ENCODE results near the gene RASA3.

The RASA3 gene

GRCh38 chr13:114034481-114034891, 97.9 kb downstream of the RASA3 start:
- Histone ChIP-seq H3K4me1 (ENCODE audit: insufficient read depth, low read length, poor library complexity, severe bottlenecking) (no peaks in the 10 kb centered on the region), H3K4me3 (ENCODE audit: low read length, poor library complexity, severe bottlenecking) (no peak overlapping the region), H4K20me1 (ENCODE audit: insufficient read depth, low read length, poor library complexity, severe bottlenecking) (peaks cover 7% of the 10 kb centered on the region), H3K4me2 (ENCODE audit: low read depth, low read length, poor library complexity, severe bottlenecking) (no peak overlapping the region), H3K79me2 (ENCODE audit: insufficient read depth, low read length) (peaks cover 38% of the 10 kb centered on the region; the same call in 1 of the 2 replicates), H3F3A (ENCODE audit: low read depth) (no peaks in the 10 kb centered on the region), H3K9me2 (replicated peaks; ENCODE audit: low read depth, low read length) (no peaks in the 10 kb centered on the region), H2AFZ (ENCODE audit: low read length) (no peak overlapping the region), H3K27me3 (ENCODE audit: insufficient read depth, low read length, poor library complexity, severe bottlenecking) (no peaks in the 10 kb centered on the region), H3K9ac (ENCODE audit: low read depth, low read length, poor library complexity, severe bottlenecking) (no peak overlapping the region), H3K9me3 (ENCODE audit: insufficient read depth, low read depth, low read length) (no peaks in the 10 kb centered on the region), H3K36me3 (ENCODE audit: insufficient read depth, low read length) (peaks cover 26% of the 10 kb centered on the region; the same call in 1 of the 2 replicates)
- TF ChIP-seq EZH2phosphoT487 (IDR thresholded peaks at IDR 0.05; ENCODE audit: borderline replicate concordance) (no peak), CTCF (conservative IDR thresholded peaks at IDR 0.05; ENCODE audit: low read length) (no peak)

- no peaks in the 10 kb centered on the region for H3K4me1 ChIP-seq (ENCODE audit: insufficient read depth, low read length, poor library complexity, severe bottlenecking)
- H3K9ac ChIP-seq (ENCODE audit: low read depth, low read length, poor library complexity, severe bottlenecking), result no peak overlapping the region
- peaks cover 7% of the 10 kb centered on the region for H4K20me1 ChIP-seq (ENCODE audit: insufficient read depth, low read length, poor library complexity, severe bottlenecking)
- no peaks in the 10 kb centered on the region for H3K9me2 ChIP-seq (replicated peaks; ENCODE audit: low read depth, low read length)
- no peak overlapping the region for H3K4me2 ChIP-seq (ENCODE audit: low read depth, low read length, poor library complexity, severe bottlenecking)
- no peaks in the 10 kb centered on the region for H3F3A ChIP-seq (ENCODE audit: low read depth)
- no peak overlapping the region for H3K4me3 ChIP-seq (ENCODE audit: low read length, poor library complexity, severe bottlenecking)
- H3K9me3 ChIP-seq (ENCODE audit: insufficient read depth, low read depth, low read length), result no peaks in the 10 kb centered on the region
- no peaks in the 10 kb centered on the region for H3K27me3 ChIP-seq (ENCODE audit: insufficient read depth, low read length, poor library complexity, severe bottlenecking)
- H3K79me2 ChIP-seq (ENCODE audit: insufficient read depth, low read length), result peaks cover 31% of the 10 kb centered on the region; the same call in 1 of the 2 replicates
- no peak for TF ChIP-seq CTCF (conservative IDR thresholded peaks at IDR 0.05; ENCODE audit: low read length)
- no peak for TF ChIP-seq EZH2phosphoT487 (IDR thresholded peaks at IDR 0.05; ENCODE audit: borderline replicate concordance)
- peaks cover 26% of the 10 kb centered on the region; the same call in 1 of the 2 replicates for H3K36me3 ChIP-seq (ENCODE audit: insufficient read depth, low read length)
- no peak overlapping the region for H2AFZ ChIP-seq (ENCODE audit: low read length)
Observed at GRCh38 chr13:114033541-114034315, 98.7 kb downstream of the RASA3 start.

GRCh38 chr13:114032126-114032799, 100.2 kb downstream of the RASA3 start:
- H3K9me2 ChIP-seq (replicated peaks; ENCODE audit: low read depth, low read length), result no peaks in the 10 kb centered on the region
- H3K36me3 ChIP-seq (ENCODE audit: insufficient read depth, low read length), result peaks cover 39% of the 10 kb centered on the region; the same call in 1 of the 2 replicates
- H3K4me2 ChIP-seq (ENCODE audit: low read depth, low read length, poor library complexity, severe bottlenecking), result no peak overlapping the region
- no peaks in the 10 kb centered on the region for H3K27me3 ChIP-seq (ENCODE audit: insufficient read depth, low read length, poor library complexity, severe bottlenecking)
- H3K4me1 ChIP-seq (ENCODE audit: insufficient read depth, low read length, poor library complexity, severe bottlenecking), result no peaks in the 10 kb centered on the region
- H3K9me3 ChIP-seq (ENCODE audit: insufficient read depth, low read depth, low read length), result no peaks in the 10 kb centered on the region
- H3F3A ChIP-seq (ENCODE audit: low read depth), result no peaks in the 10 kb centered on the region
- peaks cover 25% of the 10 kb centered on the region; the same call in 1 of the 2 replicates for H3K79me2 ChIP-seq (ENCODE audit: insufficient read depth, low read length)
- TF ChIP-seq CTCF (conservative IDR thresholded peaks at IDR 0.05; ENCODE audit: low read length), result no peak
- TF ChIP-seq EZH2phosphoT487 (IDR thresholded peaks at IDR 0.05; ENCODE audit: borderline replicate concordance), result no peak
- H4K20me1 ChIP-seq (ENCODE audit: insufficient read depth, low read length, poor library complexity, severe bottlenecking), result peaks cover 7% of the 10 kb centered on the region
- H2AFZ ChIP-seq (ENCODE audit: low read length), result no peak overlapping the region
- no peak overlapping the region for H3K9ac ChIP-seq (ENCODE audit: low read depth, low read length, poor library complexity, severe bottlenecking)
- H3K4me3 ChIP-seq (ENCODE audit: low read length, poor library complexity, severe bottlenecking), result no peak overlapping the region
